Measurements from ENCODE around the gene GATA3.

DNA sequence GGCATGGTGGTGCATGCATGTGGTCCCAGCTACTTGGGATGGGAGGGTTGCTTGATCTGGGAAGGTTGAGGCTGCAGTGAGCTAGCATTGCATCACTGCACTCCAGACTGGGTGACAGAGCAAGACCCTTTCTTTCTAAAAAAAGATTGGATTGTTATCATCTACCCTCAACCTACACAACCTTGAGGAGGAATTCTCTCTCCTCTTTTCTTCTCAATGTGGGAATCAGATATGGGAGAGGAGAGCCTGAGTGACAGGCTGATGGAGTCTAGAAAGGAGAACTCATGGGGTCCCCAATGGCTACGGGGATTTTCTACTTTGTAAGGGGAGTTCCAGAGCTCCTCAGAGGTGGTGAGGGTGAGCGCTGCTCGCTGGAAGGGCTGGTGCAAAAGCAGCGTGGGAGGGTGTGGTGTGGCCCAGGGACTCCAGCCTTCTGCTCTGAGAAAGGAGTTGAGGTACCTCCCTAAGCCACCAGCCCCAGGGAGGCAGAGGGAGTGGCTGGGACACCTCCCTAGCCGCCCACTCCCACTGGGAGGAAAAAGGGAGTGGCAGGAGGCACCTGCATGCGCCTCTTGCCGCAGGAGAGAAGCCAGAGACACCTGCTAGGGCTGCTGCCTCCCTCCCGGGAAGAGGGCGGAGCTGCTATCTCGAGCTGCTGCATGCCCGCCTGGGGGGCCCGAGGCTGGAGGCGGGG, 48.4 kb downstream of the GATA3 start:
- TF ChIP-seq, protein P1, sequence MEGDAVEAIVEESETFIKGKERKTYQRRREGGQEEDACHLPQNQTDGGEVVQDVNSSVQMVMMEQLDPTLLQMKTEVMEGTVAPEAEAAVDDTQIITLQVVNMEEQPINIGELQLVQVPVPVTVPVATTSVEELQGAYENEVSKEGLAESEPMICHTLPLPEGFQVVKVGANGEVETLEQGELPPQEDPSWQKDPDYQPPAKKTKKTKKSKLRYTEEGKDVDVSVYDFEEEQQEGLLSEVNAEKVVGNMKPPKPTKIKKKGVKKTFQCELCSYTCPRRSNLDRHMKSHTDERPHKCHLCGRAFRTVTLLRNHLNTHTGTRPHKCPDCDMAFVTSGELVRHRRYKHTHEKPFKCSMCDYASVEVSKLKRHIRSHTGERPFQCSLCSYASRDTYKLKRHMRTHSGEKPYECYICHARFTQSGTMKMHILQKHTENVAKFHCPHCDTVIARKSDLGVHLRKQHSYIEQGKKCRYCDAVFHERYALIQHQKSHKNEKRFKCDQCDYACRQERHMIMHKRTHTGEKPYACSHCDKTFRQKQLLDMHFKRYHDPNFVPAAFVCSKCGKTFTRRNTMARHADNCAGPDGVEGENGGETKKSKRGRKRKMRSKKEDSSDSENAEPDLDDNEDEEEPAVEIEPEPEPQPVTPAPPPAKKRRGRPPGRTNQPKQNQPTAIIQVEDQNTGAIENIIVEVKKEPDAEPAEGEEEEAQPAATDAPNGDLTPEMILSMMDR (conservative IDR thresholded peaks at IDR 0.05) = no peak
- TF ChIP-seq ZFX (IDR thresholded peaks at IDR 0.05) = no peak
